WTC11 (cell line): ENCODE measurements around the gene EXOC1. TPM values are rescaled to one million over a fixed set of nuclear protein-coding genes. Genes with fewer than 3 reads are reported as not detected.
A peak's percentile ranks its signal among the peaks of the same experiment; 100 is the strongest.

Experiments used
- ATAC-seq: fragments of 200-7000 bp; cut with Tn5 transposase; 2 replicates; pipeline ENCODE4 v1.10.0; 2021; ENCODE audit warnings: mild to moderate bottlenecking, moderate library complexity
- CTCF ChIA-PET: fragments of 300-600 bp; sonication (Branson Sonifier 250); formaldehyde crosslinking; loops from one replicate; lab custom pipeline; 2021; ENCODE audit warnings: antibody characterized with exemption; lab: Charles Lee
- POLR2A ChIA-PET: fragments of 350-600 bp; sonication (Branson Sonifier 250); formaldehyde crosslinking; loops from one replicate; lab custom pipeline; 2021; ENCODE audit warnings: antibody characterized with exemption; lab: Charles Lee
- DNase-seq: peaks from one replicate; pipeline ENCODE4 v3.0.0; 2021; ENCODE audit warnings: low spot score
- H3K27ac Mint-ChIP-seq: 2 replicates; pipeline ENCODE4 v1.8.0; 2021; ENCODE audit warnings: mixed read lengths
- H3K27me3 Mint-ChIP-seq: 2 replicates; pipeline ENCODE4 v1.8.0; 2021; ENCODE audit warnings: low read depth, mild to moderate bottlenecking, moderate library complexity, mixed read lengths
- H3K36me3 Mint-ChIP-seq: 2 replicates; pipeline ENCODE4 v1.8.0; 2021; ENCODE audit warnings: mixed read lengths
- H3K4me1 Mint-ChIP-seq: 2 replicates; pipeline ENCODE4 v1.8.0; 2022; ENCODE audit warnings: mixed read lengths
- H3K4me3 Mint-ChIP-seq: 2 replicates; pipeline ENCODE4 v1.8.0; 2021; ENCODE audit warnings: mild to moderate bottlenecking, moderate library complexity, mixed read lengths
- H3K9me3 Mint-ChIP-seq: 2 replicates; pipeline ENCODE4 v1.8.0; 2021; ENCODE audit warnings: mixed read lengths
- CBFB ChIP-seq: sonication (generic); formaldehyde crosslinking; IDR thresholded peaks from 2 replicates; pipeline ENCODE4 v1.8.1; 2022; ENCODE audit warnings: mild to moderate bottlenecking, low read depth, missing genetic modification reagents
- CREB1 ChIP-seq: sonication (generic); formaldehyde crosslinking; IDR thresholded peaks from 2 replicates; pipeline ENCODE4 v1.8.0; 2023; ENCODE audit warnings: mild to moderate bottlenecking, missing genetic modification reagents
- CREM ChIP-seq: sonication (generic); formaldehyde crosslinking; IDR thresholded peaks from 2 replicates; pipeline ENCODE4 v1.8.1; 2022; ENCODE audit warnings: mild to moderate bottlenecking, missing genetic modification reagents, moderate library complexity
- CTCF ChIP-seq: fragments of 200-600 bp; IDR thresholded peaks from 2 replicates; pipeline ENCODE4 v1.8.0; 2022; ENCODE audit warnings: antibody characterized with exemption
- E2F5 ChIP-seq: sonication (generic); formaldehyde crosslinking; IDR thresholded peaks from 2 replicates; pipeline ENCODE4 v1.8.1; 2022; ENCODE audit warnings: mild to moderate bottlenecking, moderate library complexity, missing genetic modification reagents
- EMX1 ChIP-seq: fragments of 250-450 bp; sonication (Bioruptor Pico); IDR thresholded peaks from 2 replicates; pipeline ENCODE4 v1.8.0; 2021; ENCODE audit warnings: mild to moderate bottlenecking
- FOXK1 ChIP-seq: sonication (generic); formaldehyde crosslinking; IDR thresholded peaks from 2 replicates; pipeline ENCODE4 v1.8.0; 2022; ENCODE audit warnings: mild to moderate bottlenecking, moderate library complexity, missing genetic modification reagents
- GTF2I ChIP-seq: fragments of 250-450 bp; sonication (Bioruptor Pico); conservative IDR thresholded peaks from 2 replicates; pipeline ENCODE4 v1.4.0; 2021; ENCODE audit warnings: mild to moderate bottlenecking
- HMGXB4 ChIP-seq: sonication (generic); formaldehyde crosslinking; IDR thresholded peaks from 2 replicates; pipeline ENCODE4 v1.8.1; 2023; ENCODE audit warnings: mild to moderate bottlenecking, moderate library complexity, missing genetic modification reagents
- JAZF1 ChIP-seq: fragments of 250-450 bp; sonication (Bioruptor Pico); IDR thresholded peaks from 2 replicates; pipeline ENCODE4 v1.9.0; 2021; ENCODE audit warnings: moderate library complexity, mild to moderate bottlenecking, inconsistent platforms
- KAT7 ChIP-seq: sonication (generic); formaldehyde crosslinking; IDR thresholded peaks from 2 replicates; pipeline ENCODE4 v1.8.1; 2023; ENCODE audit warnings: missing genetic modification reagents, mild to moderate bottlenecking, borderline replicate concordance
- NFATC4 ChIP-seq: fragments of 250-450 bp; sonication (Bioruptor Pico); IDR thresholded peaks from 2 replicates; pipeline ENCODE4 v1.9.0; 2021; ENCODE audit warnings: mild to moderate bottlenecking
- PRDM15 ChIP-seq: sonication (generic); formaldehyde crosslinking; IDR thresholded peaks from 2 replicates; pipeline ENCODE4 v1.8.0; 2022; ENCODE audit warnings: missing genetic modification reagents
- SMAD4 ChIP-seq: sonication (generic); formaldehyde crosslinking; IDR thresholded peaks from 2 replicates; pipeline ENCODE4 v1.8.0; 2022; ENCODE audit warnings: mild to moderate bottlenecking, missing genetic modification reagents
- SOX15 ChIP-seq: fragments of 250-450 bp; sonication (Bioruptor Pico); IDR thresholded peaks from 2 replicates; pipeline ENCODE4 v1.9.0; 2021; ENCODE audit warnings: mild to moderate bottlenecking
- USF2 ChIP-seq: sonication (generic); formaldehyde crosslinking; IDR thresholded peaks from 2 replicates; pipeline ENCODE4 v1.8.1; 2023; ENCODE audit warnings: mild to moderate bottlenecking, missing genetic modification reagents, moderate library complexity
- ZBTB21 ChIP-seq: sonication (generic); formaldehyde crosslinking; IDR thresholded peaks from 2 replicates; pipeline ENCODE4 v1.8.1; 2023; ENCODE audit warnings: mild to moderate bottlenecking, missing genetic modification reagents, borderline replicate concordance
- ZBTB43 ChIP-seq: sonication (generic); formaldehyde crosslinking; IDR thresholded peaks from 2 replicates; pipeline ENCODE4 v1.8.1; 2023; ENCODE audit warnings: mild to moderate bottlenecking, missing genetic modification reagents
- ZNF263 ChIP-seq: sonication (generic); formaldehyde crosslinking; IDR thresholded peaks from 2 replicates; pipeline ENCODE4 v1.8.1; 2022; ENCODE audit warnings: low read depth, mild to moderate bottlenecking, moderate library complexity, missing genetic modification reagents
- ZNF512 ChIP-seq: sonication (generic); formaldehyde crosslinking; IDR thresholded peaks from 2 replicates; pipeline ENCODE4 v1.8.1; 2022; ENCODE audit warnings: missing genetic modification reagents, borderline replicate concordance
- total RNA-seq: library from RNA; stranded (reverse); gene quantifications from 3 replicates; pipeline ENCODE4 v1.2.3, GENCODE V29; 2021

EXOC1 gene
- total RNA-seq, 1 experiment from 2014 or later, result 19.0 TPM

GRCh38 chr4:55887594-55887993 is 34.1 kb downstream of the EXOC1 start:
- DNase-seq (no peak), ATAC-seq (peak; percentile 55)
- Mint-ChIP-seq H3K27ac (no peak overlapping the region), H3K9me3 (no peaks in the 10 kb centered on the region), H3K4me1 (peaks cover 5% of the 10 kb centered on the region; the same call in 1 of the 2 replicates), H3K4me3 (no peak overlapping the region), H3K36me3 (peaks cover 3% of the 10 kb centered on the region; the same call in 1 of the 2 replicates), H3K27me3 (no peaks in the 10 kb centered on the region)
- no peak for TF ChIP-seq SMAD4
- no peak for TF ChIP-seq CREM
- no peak for TF ChIP-seq SOX15 (CRISPR knock-in tag)
- TF ChIP-seq HMGXB4 (CRISPR knock-in tag), result no peak
- no peak for TF ChIP-seq CBFB (CRISPR knock-in tag)
- TF ChIP-seq ZNF512 (CRISPR knock-in tag), result no peak
- no peak for TF ChIP-seq FOXK1 (CRISPR knock-in tag)
- no peak for TF ChIP-seq CTCF
- TF ChIP-seq KAT7, result no peak
- CTCF ChIA-PET, result interaction anchor here (1.1 kb wide), 1 partner anchor 21 kb away, joined by 3 read pairs; no protein-coding TSS in a partner anchor
- POLR2A ChIA-PET, result interaction anchor here (0.6 kb wide), 1 partner anchor 41 kb away, joined by 3 read pairs; no protein-coding TSS in a partner anchor

- no peak for ATAC-seq
- Mint-ChIP-seq H3K9me3 (no peaks in the 10 kb centered on the region), H3K27me3 (no peaks in the 10 kb centered on the region), H3K27ac (no peak overlapping the region), H3K4me1 (peaks cover 6% of the 10 kb centered on the region; the same call in 1 of the 2 replicates), H3K4me3 (no peak overlapping the region), H3K36me3 (peaks cover 13% of the 10 kb centered on the region)
- CTCF ChIA-PET, result no interaction called here
- POLR2A ChIA-PET, result no interaction called here
- no peak for DNase-seq
- no peak for TF ChIP-seq ZBTB43 (CRISPR knock-in tag)
- no peak for TF ChIP-seq JAZF1 (CRISPR knock-in tag)
- no peak for TF ChIP-seq ZBTB21 (CRISPR knock-in tag)
- no peak for TF ChIP-seq USF2
- TF ChIP-seq E2F5 (CRISPR knock-in tag), result no peak
- no peak for TF ChIP-seq ZNF512 (CRISPR knock-in tag)
- no peak for TF ChIP-seq ZNF263 (CRISPR knock-in tag)
- TF ChIP-seq CREB1, result no peak
- no peak for TF ChIP-seq GTF2I (CRISPR knock-in tag)
- no peak for TF ChIP-seq NFATC4 (CRISPR knock-in tag)
- no peak for TF ChIP-seq CREM
- TF ChIP-seq PRDM15, result no peak
- TF ChIP-seq EMX1 (CRISPR knock-in tag), result no peak
These were observed 38.7 kb downstream of the EXOC1 start for GRCh38 chr4:55892156-55892555.
